ENCODE measurements around the gene FUNDC2. TPM values are rescaled to one million over a fixed set of nuclear protein-coding genes. Genes with fewer than 3 reads are reported as not detected.

The FUNDC2 gene
- total RNA-seq, 1 donor from 2014 or later: 62.0 TPM

- TF ChIP-seq CTCF (IDR thresholded peaks at IDR 0.05): no peak
- Mint-ChIP-seq H3K4me3 (peak overlapping the region; percentile 48), H3K27ac (peak overlapping the region; percentile 35), H3K4me1 (peaks cover 13% of the 10 kb centered on the region), H3K27me3 (no peaks in the 10 kb centered on the region), H3K36me3 (ENCODE audit: low read depth) (peaks cover 37% of the 10 kb centered on the region), H3K9me3 (no peaks in the 10 kb centered on the region)
- intact Hi-C loops (cut with micrococcal nuclease): loop anchor here (1.0 to 10.0 kb wide), 3 partner anchors 13 to 142 kb away; no protein-coding TSS in a partner anchor
- DNase-seq (peak; percentile 26), ATAC-seq (ENCODE audit: low read depth) (peak; percentile 84)
- POLR2A ChIA-PET: interaction anchor here (3.0 kb wide), 1 partner anchor 30 kb away, joined by 10 read pairs; the partner anchor contains the start of gene FUNDC2
- CTCF ChIA-PET: interaction anchor here (0.7 to 2.7 kb wide), 5 partner anchors 26 to 139 kb away, joined by 4 to 21 read pairs (median 6); partner anchors contain the start of gene FUNDC2
These were observed 30.5 kb downstream of the FUNDC2 start for GRCh38 chrX:155056877-155057792.

GRCh38 chrX:155061760-155062159 is 35.1 kb downstream of the FUNDC2 start:
- ATAC-seq (ENCODE audit: low read depth): no peak
- H3K36me3 Mint-ChIP-seq (ENCODE audit: low read depth): peaks cover 20% of the 10 kb centered on the region
- intact Hi-C loops (cut with micrococcal nuclease): no loop called here
- no peak overlapping the region for H3K27ac Mint-ChIP-seq
- TF ChIP-seq CTCF (IDR thresholded peaks at IDR 0.05): no peak
- DNase-seq: no peak
- no peak overlapping the region for H3K4me3 Mint-ChIP-seq
- POLR2A ChIA-PET: no interaction called here
- H3K27me3 Mint-ChIP-seq: no peaks in the 10 kb centered on the region
- CTCF ChIA-PET: interaction anchor here (1.3 kb wide), 1 partner anchor 79 kb away, joined by 5 read pairs; no protein-coding TSS in a partner anchor
- peaks cover 10% of the 10 kb centered on the region for H3K4me1 Mint-ChIP-seq
- H3K9me3 Mint-ChIP-seq: no peaks in the 10 kb centered on the region

- H3K27me3 Mint-ChIP-seq: no peaks in the 10 kb centered on the region
- ATAC-seq (ENCODE audit: low read depth): no peak
- peaks cover 14% of the 10 kb centered on the region for H3K4me1 Mint-ChIP-seq
- peaks cover 12% of the 10 kb centered on the region for H3K36me3 Mint-ChIP-seq (ENCODE audit: low read depth)
- intact Hi-C loops (cut with micrococcal nuclease): no loop called here
- ChIA-PET CTCF (no interaction called here), POLR2A (no interaction called here)
- no peak overlapping the region for H3K27ac Mint-ChIP-seq
- TF ChIP-seq CTCF (IDR thresholded peaks at IDR 0.05): no peak
- H3K9me3 Mint-ChIP-seq: no peaks in the 10 kb centered on the region
- no peak overlapping the region for H3K4me3 Mint-ChIP-seq
- no peak for DNase-seq
These were observed 38.5 kb downstream of the FUNDC2 start for GRCh38 chrX:155065035-155065734.

GRCh38 chrX:155068165-155068564 is 41.5 kb downstream of the FUNDC2 start:
- CTCF ChIA-PET: no interaction called here
- TF ChIP-seq CTCF (IDR thresholded peaks at IDR 0.05): no peak
- H3K27me3 Mint-ChIP-seq: no peaks in the 10 kb centered on the region
- intact Hi-C loops (cut with micrococcal nuclease): no loop called here
- no peak overlapping the region for H3K27ac Mint-ChIP-seq
- no peak for DNase-seq
- H3K4me3 Mint-ChIP-seq: no peak overlapping the region
- no peak for ATAC-seq (ENCODE audit: low read depth)
- POLR2A ChIA-PET: no interaction called here
- peaks cover 29% of the 10 kb centered on the region for H3K4me1 Mint-ChIP-seq
- H3K9me3 Mint-ChIP-seq: no peaks in the 10 kb centered on the region
- H3K36me3 Mint-ChIP-seq (ENCODE audit: low read depth): peaks cover 9% of the 10 kb centered on the region

- CTCF ChIA-PET: no interaction called here
- POLR2A ChIA-PET: no interaction called here
- no peak for TF ChIP-seq CTCF (IDR thresholded peaks at IDR 0.05)
- no peaks in the 10 kb centered on the region for H3K9me3 Mint-ChIP-seq
- H3K4me3 Mint-ChIP-seq: peak overlapping the region; percentile 87
- intact Hi-C loops (cut with micrococcal nuclease): no loop called here
- peaks cover 41% of the 10 kb centered on the region for H3K4me1 Mint-ChIP-seq
- H3K27ac Mint-ChIP-seq: peak overlapping the region; percentile 91
- ATAC-seq (ENCODE audit: low read depth) (no peak), DNase-seq (no peak)
- peaks cover 19% of the 10 kb centered on the region for H3K36me3 Mint-ChIP-seq (ENCODE audit: low read depth)
- H3K27me3 Mint-ChIP-seq: no peaks in the 10 kb centered on the region
These were observed 42.8 kb downstream of the FUNDC2 start for GRCh38 chrX:155069414-155069813.

Data from activated B cell treated with CpG ODN at 0.5 μM for 24 hours (primary cell).